HG03135 (cell line): ENCODE data around the gene RORB.

Source experiments
- ATAC-seq: cut with Tn5 transposase; IDR thresholded peaks from one replicate; pipeline ENCODE4 v1.9.1; 2021; ENCODE audit warnings: mild to moderate bottlenecking, moderate library complexity; ENCODE audit not compliant: unreplicated experiment

RORB gene

GRCh38 chr9:74589576-74589975 is 92.4 kb downstream of the RORB start:
- ATAC-seq = no peak

GRCh38 chr9:74595286-74595685 is 98.2 kb downstream of the RORB start:
- no peak for ATAC-seq

GRCh38 chr9:74598874-74599273 is 101.7 kb downstream of the RORB start:
- ATAC-seq = no peak

DNA sequence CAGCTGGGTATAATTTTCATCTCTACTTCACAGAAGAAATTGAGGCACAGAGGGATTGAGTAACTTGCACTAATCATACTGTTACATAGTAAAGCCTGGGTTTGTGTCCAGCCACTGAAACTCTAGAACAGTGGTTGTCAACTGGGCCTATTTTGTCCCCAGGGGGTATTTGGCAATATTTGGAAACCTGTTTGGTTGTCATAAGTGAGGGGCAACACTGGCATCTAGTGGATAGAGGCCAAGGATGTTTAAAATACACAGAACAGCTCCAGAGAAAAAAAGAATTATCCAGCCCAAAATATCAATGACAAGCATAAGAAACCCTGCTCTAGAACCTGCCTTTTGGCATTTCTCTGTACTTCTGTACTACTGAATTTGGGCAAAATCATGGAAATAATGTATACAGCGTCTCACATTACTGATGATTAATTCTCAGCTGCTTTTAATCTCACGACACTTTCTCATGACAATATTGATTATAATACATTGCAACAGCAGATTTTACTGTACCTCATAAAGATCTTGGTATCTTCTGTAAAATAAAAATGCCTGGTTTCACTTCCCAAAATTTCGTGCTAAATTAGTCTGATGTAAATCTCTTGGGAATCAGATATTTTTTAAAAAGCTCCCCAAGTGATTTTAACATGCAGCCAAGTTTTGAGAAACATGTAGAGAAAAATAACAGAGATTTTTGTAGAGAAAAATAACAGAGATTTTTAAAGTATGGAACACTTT is 112.7 kb downstream of the RORB start:
- ATAC-seq = peak; percentile 41

GRCh38 chr9:74610523-74611061 is 113.5 kb downstream of the RORB start:
- ATAC-seq = peak; percentile 67

- ATAC-seq = no peak
Observed at GRCh38 chr9:74630228-74630627, 133.1 kb downstream of the RORB start.

GRCh38 chr9:74639112-74639511 is 142.0 kb downstream of the RORB start:
- ATAC-seq = no peak

- ATAC-seq = no peak
Observed at GRCh38 chr9:74642376-74642775, 145.2 kb downstream of the RORB start.

DNA sequence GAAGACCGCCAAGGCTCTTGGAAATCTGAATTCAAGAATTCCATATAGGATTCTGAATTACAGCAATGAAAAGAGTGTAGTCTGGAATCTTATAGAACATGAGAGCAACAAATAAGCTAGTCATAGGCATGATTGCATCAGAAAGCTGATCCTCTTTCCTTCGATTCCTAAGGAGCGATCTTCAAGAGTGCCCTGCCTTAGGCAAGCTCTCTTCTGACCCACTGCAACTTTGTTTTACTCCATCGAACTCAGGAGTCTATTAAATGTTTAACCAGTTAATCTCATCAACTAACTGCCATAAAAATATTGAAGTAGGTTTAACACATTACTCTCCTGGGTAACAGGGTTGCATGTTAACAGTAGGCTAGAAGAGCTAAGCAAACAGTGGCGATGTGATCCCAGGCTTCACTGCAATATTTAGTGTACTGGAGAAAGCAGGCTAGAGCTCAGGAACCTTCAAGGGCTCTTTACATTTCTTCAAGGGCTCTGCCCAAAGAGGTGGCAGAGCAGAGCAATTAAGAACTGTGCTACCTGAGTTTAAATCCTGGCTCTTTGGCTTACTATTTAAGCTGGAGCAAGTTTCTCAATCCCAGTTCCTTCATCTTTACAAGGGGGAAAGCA is 146.3 kb downstream of the RORB start:
- no peak for ATAC-seq

DNA sequence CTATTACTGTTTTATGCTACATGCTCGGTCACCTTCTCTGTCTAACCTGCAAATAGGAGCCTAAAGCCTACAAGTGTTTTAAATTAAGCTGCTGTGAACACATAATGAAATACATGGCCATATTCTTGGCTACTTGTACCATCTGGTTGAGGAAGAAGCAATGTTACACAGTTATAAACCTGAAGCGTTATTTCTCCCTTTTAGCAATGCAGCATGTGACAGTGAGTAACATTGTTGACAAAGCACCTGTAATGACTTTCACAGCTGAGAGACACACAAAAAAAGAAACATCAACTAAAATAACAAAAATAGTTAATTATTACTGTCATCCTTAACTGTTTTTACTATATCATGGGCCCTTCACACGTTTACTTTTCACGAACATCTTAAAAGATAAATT is 146.9 kb downstream of the RORB start:
- ATAC-seq = no peak

DNA sequence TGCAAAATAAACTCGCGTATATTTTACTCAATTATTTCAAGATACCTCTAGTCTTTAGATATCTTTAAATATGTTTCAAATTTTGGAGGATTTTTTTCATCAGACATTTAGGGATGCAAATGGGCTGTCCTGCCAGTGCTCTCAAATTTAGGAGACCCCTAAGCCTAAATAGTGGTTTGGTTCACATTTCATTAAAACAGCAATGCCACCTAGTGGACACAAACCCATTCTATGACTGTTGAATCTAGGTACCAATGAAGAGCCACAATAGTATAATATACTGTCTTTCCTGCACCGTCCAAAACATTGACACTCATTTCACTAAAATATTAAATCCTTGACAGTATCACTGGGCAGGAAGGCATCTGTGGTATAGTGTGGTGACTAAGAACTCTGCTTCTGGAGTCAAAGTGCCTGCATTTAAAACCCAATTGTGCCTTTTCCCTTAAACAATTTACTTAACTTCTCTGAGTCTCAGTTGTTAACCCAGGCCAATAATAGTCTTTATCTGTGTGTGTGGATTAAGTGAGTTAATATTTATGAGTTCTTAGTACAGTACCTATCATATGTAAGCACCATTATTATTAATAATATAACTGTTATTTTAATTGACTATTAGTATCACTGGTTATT is 148.0 kb downstream of the RORB start:
- no peak for ATAC-seq

- ATAC-seq = no peak
Observed at GRCh38 chr9:74653410-74654080, 156.4 kb downstream of the RORB start.

GRCh38 chr9:74662674-74663073 is 165.5 kb downstream of the RORB start:
- ATAC-seq = no peak

- ATAC-seq = no peak
Observed at GRCh38 chr9:74663439-74663838, 166.3 kb downstream of the RORB start.

DNA sequence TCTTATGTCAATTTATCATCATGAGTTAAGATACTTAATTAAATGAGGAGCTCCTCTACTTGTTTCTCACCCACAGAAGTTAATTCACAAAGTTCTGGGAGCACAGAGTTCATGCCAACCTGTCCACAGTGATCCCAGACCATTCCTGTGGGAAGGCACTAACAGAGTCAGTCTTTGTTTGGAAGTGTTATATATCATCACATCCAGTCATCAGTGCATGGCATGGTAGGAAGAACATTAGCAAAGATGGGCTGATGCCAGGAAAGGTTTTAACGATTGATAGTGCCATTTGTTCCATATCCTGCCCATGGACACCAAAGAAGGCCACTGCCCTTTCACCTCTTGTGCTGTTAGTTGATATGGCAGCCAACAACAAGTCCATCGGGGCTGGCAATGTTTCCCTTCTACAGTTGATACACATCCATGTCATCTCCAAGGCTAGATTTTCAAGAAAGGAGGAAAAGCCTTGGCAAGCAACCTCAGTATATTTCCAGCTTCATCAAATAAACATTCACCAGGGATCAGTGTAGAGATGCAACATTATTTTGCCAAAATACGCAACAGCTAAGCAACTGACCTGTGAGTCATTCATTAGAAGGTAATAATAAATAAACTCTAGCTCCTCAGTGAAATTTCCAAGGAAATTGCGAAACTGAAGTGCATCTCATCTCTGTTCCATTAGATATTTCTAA is 169.6 kb downstream of the RORB start:
- no peak for ATAC-seq

DNA sequence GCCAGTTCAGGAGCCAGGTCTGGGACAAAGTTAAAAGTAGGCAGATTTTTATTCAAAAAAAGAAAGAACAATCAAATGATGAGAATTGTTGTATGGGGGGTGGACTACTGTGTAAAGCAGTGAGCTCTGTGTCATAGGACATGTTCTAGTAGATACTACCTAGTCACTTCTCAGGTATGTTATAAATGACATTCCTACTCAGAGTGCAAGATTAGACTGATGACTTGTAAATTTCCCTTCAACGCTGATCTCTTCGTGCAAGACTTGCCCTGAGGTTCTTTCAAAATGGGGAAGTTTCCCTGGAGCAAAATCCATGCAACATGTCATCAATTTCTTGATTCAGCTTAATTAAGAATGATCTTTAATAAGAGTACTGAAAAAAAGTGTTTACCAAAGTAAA is 175.1 kb downstream of the RORB start:
- no peak for ATAC-seq

DNA sequence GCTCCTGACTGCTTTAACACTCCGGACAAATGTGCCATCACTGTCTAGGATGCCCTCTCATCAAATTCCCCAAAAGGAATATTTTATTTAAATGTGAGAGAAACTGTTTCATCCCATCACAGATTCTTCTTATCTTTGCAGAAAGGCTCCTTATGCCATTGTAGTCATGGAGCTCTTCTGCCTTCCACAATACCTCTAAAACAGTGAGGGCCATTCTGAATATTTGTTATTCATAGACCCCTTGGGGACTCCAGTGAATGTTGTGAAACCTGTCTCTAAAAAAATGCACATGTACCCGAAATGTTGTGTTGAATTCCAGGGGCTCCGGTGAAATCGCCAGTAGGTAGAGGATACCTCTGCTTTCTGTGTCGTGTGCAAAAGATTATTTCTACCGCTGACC is 176.9 kb downstream of the RORB start:
- ATAC-seq = no peak

DNA sequence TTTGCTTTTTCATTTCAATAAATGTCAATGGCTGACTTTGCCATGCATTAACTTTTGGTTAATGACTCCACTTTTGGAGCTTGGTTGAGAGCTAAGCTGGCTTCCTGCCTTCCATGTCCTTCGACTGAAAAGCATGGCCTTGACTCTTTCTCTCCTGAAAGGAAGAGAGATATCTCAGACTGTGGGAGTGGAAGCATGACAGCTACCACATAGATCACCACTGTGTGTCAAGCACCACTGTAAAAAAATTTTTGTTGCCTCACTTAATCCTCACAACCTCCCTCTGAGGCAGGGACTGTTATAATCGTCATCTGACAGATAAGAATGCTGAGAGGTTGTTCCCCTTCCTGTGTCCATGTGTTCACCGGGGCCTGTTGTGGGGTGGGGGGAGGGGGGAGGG is 184.8 kb downstream of the RORB start:
- no peak for ATAC-seq

DNA sequence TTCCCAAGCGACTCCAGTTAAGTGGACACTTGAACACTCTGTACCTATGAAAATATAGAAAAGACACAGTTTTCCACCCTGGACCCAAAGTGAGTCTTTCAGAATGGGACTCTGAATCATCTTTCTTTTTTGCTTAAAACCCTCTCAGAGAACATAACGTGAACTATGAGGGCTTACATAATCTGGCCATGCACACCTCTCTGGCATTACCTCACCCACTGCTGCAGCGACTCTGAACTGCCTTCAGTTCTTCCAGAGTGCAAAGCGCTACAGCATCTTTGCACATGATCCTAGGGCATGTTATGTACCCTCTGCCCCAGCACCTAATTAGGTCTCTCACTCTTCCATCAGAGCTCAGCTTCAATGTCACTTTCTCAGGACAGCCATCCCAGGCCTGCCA is 186.2 kb downstream of the RORB start:
- no peak for ATAC-seq

- ATAC-seq = no peak
Observed at GRCh38 chr9:74691058-74691457, 193.9 kb downstream of the RORB start.

DNA sequence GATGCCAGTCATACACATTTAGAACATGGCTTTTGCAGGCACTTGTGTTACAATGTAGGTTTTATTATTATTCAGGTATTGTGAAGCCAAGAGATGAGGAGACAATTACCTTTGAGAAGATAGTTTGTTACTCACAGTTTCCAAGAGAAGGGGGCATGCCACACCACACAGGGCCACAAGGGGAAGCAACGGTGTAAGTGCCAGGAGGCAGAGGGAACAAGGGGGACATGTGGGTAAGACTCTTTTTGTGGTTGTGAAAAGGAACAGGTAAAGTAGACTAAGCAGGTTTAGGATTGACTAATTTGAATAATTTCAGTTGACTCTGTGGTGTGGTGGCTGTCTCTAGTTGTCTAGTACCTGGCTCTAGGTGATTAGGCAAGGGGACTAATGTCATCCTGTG is 199.4 kb downstream of the RORB start:
- no peak for ATAC-seq
